OCI-LY3 (cell line): ENCODE measurements around the gene ITGA11.

Experiments used
- CTCF ChIP-seq: fragments of 200-600, 300-600 bp; sonication (generic); IDR thresholded peaks from 2 replicates; pipeline ENCODE4 v1.5.1; 2014; ENCODE audit warnings: antibody characterized with exemption, low read length, low read depth
- EZH2phosphoT487 ChIP-seq: fragments of 200-600 bp; shearing (Covaris generic); IDR thresholded peaks from 2 replicates; pipeline ENCODE4 v1.6.1; 2018; ENCODE audit warnings: antibody characterized with exemption, mixed run types, low read depth

DNA sequence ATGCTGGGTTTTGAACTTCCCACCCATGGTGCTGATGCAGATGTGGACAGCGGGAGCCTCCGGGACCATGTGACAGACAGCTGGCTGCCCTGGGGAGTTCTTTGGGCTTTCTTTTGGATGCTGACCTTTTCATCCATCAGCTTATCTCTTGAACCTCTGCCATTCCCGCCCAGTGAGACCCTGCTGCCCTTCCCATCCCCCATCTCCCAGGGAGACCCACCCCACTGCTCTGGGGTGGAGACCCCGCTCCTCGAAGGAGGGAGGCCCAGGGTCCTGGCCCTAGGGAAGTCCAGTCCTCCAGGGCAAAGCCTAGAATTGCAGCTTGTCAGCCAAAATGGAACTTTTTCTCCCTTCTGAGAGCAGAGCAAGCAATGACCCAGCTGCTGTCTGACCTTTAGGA is 64.0 kb downstream of the ITGA11 start:
- TF ChIP-seq CTCF (no peak), EZH2phosphoT487 (no peak)
